HepG2 (cell line): ENCODE measurements around the gene LASP1. TPM values are rescaled to one million over a fixed set of nuclear protein-coding genes. Genes with fewer than 3 reads are reported as not detected.

Experiments
- ETS1 ChIP-seq: sonication (generic); formaldehyde crosslinking; IDR thresholded peaks from 2 replicates; pipeline ENCODE4 v1.4.0; 2020; ENCODE audit warnings: missing genetic modification reagents
- FOSL2 ChIP-seq: sonication (generic); formaldehyde crosslinking; IDR thresholded peaks from 2 replicates; pipeline ENCODE4 v1.4.0; 2020; ENCODE audit warnings: missing genetic modification reagents
- FOXO4 ChIP-seq: sonication (generic); formaldehyde crosslinking; conservative IDR thresholded peaks from 2 replicates; pipeline ENCODE4 v1.8.1; 2023; ENCODE audit warnings: missing genetic modification reagents
- HDAC2 ChIP-seq: sonication (generic); formaldehyde crosslinking; IDR thresholded peaks from 2 replicates; pipeline ENCODE4 v1.4.0; 2020; ENCODE audit warnings: missing genetic modification reagents
- HINFP ChIP-seq: sonication (generic); formaldehyde crosslinking; IDR thresholded peaks from 2 replicates; pipeline ENCODE4 v1.4.0; 2020; ENCODE audit warnings: low read depth, mild to moderate bottlenecking, missing genetic modification reagents
- MEIS1 ChIP-seq: sonication (generic); formaldehyde crosslinking; IDR thresholded peaks from 2 replicates; pipeline ENCODE4 v1.9.0; 2021; ENCODE audit warnings: mild to moderate bottlenecking, missing genetic modification reagents, moderate library complexity, borderline replicate concordance
- POLR2A ChIP-seq, 2 experiments: IDR thresholded peaks; 2 replicates each; pipeline ENCODE4 v1.6.1; 2011; ENCODE audit warnings: low read depth in 2 of 2, low read length in 2 of 2, mild to moderate bottlenecking in 1 of 2, moderate library complexity in 1 of 2; ENCODE audit not compliant: insufficient read depth in 1 of 2
- PRDM15 ChIP-seq: sonication (generic); formaldehyde crosslinking; IDR thresholded peaks from 2 replicates; pipeline ENCODE4 v1.4.0; 2020; ENCODE audit warnings: missing genetic modification reagents
- RCOR2 ChIP-seq: IDR thresholded peaks from 2 replicates; pipeline ENCODE4 v1.6.1; 2016; ENCODE audit warnings: missing biosample characterization, missing genetic modification reagents
- REL ChIP-seq: sonication (generic); formaldehyde crosslinking; conservative IDR thresholded peaks from 2 replicates; pipeline ENCODE4 v1.8.0; 2022; ENCODE audit warnings: mild to moderate bottlenecking, missing genetic modification reagents, moderate library complexity
- SMARCE1 ChIP-seq: fragments of 450-650 bp; IDR thresholded peaks from 2 replicates; pipeline ENCODE4 v1.6.1; 2017; ENCODE audit warnings: borderline replicate concordance
- SYNCRIP ChIP-seq: fragments of 200-400 bp; formaldehyde crosslinking; IDR thresholded peaks from 2 replicates; pipeline ENCODE4 v1.6.1; 2018; ENCODE audit warnings: mild to moderate bottlenecking, low read depth, low read length; ENCODE audit not compliant: insufficient read depth
- TRIM22 ChIP-seq: fragments of 450-650 bp; IDR thresholded peaks from 2 replicates; pipeline ENCODE4 v1.6.1; 2017
- U2AF1 ChIP-seq: fragments of 200-400 bp; formaldehyde crosslinking; optimal IDR thresholded peaks from 2 replicates; pipeline ENCODE3; 2017; ENCODE audit warnings: mild to moderate bottlenecking, low read depth, low read length
- ZEB1 ChIP-seq: IDR thresholded peaks from 2 replicates; pipeline ENCODE4 v1.6.1; 2012; ENCODE audit warnings: mild to moderate bottlenecking, low read depth, inconsistent platforms; ENCODE audit not compliant: insufficient replicate concordance
- ZNF329 ChIP-seq: sonication (generic); formaldehyde crosslinking; IDR thresholded peaks from 2 replicates; pipeline ENCODE4 v1.9.0; 2021; ENCODE audit warnings: low read depth, mild to moderate bottlenecking, missing genetic modification reagents
- ZNF33B ChIP-seq: sonication (generic); formaldehyde crosslinking; IDR thresholded peaks from 2 replicates; pipeline ENCODE4 v1.5.1; 2020; ENCODE audit warnings: mild to moderate bottlenecking, missing genetic modification reagents
- ZNF414 ChIP-seq: sonication (generic); formaldehyde crosslinking; IDR thresholded peaks from 2 replicates; pipeline ENCODE4 v1.5.0; 2020; ENCODE audit warnings: missing genetic modification reagents
- ZNF546 ChIP-seq: sonication (generic); formaldehyde crosslinking; conservative IDR thresholded peaks from 2 replicates; pipeline ENCODE4 v1.8.1; 2023; ENCODE audit warnings: mild to moderate bottlenecking, missing genetic modification reagents
- ZNF761 ChIP-seq: sonication (generic); formaldehyde crosslinking; conservative IDR thresholded peaks from 2 replicates; pipeline ENCODE4 v1.4.0; 2020; ENCODE audit warnings: mild to moderate bottlenecking, missing genetic modification reagents
- polyA plus RNA-seq, 8 experiments: library from polyadenylated mRNA; depleted of rRNA in 3 of 8; stranded (reverse) in 7 of 8; unstranded in 1 of 8; fragments of >200 nt; fragmentation: Illumina TruSeq in 4 of 8; extraction: Trizol in 4 of 8; gene quantifications; 2 replicates each; pipeline versions ENCODE4 v1.2.1 to v1.2.3, GENCODE V29; 2011 to 2016; ENCODE audit warnings: low read depth in 4 of 8, missing spikeins in 1 of 8, mixed read lengths in 1 of 8; ENCODE audit not compliant: insufficient read depth in 1 of 8
- total RNA-seq, 5 experiments: library from RNA; depleted of rRNA; stranded (reverse); fragments of >200 nt; fragmentation: Illumina TruSeq; extraction: Trizol; gene quantifications; 2 replicates each; pipeline ENCODE4 v1.2.3, GENCODE V29; 2016; ENCODE audit warnings: low read depth in 1 of 5

LASP1 gene
- total and polyA plus RNA-seq, 2 of the 13 experiments (the other 11 are each of a cell fraction or from before 2014, with no cell fraction given), result 70.1 to 97.0 TPM

GRCh38 chr17:38871247-38872015 lies 1.6 kb downstream of the LASP1 start (continued):
- TF ChIP-seq ZNF761 (CRISPR knock-in tag) (no peak), HINFP (peak; percentile 40; the same call in 1 of the 2 replicates), SYNCRIP (no peak), ZNF546 (no peak), MEIS1 (peak; percentile 87), POLR2A (IDR thresholded peaks at IDR 0.05; ENCODE audit: insufficient read depth in 1 of 2, low read depth in 2 of 2, low read length in 2 of 2) (peak; percentile 59 to 65), PRDM15 (CRISPR knock-in tag) (peak; percentile 59; the same call in 1 of the 2 replicates), REL (CRISPR knock-in tag) (no peak), ETS1 (no peak; the same call in 1 of the 2 replicates), ZNF329 (CRISPR knock-in tag) (no peak), TRIM22 (no peak), U2AF1 (no peak), FOSL2 (CRISPR knock-in tag) (peak; percentile 100), RCOR2 (CRISPR knock-in tag) (peak; percentile 34; the same call in 1 of the 2 replicates), FOXO4 (CRISPR knock-in tag) (no peak), SMARCE1 (no peak), ZNF33B (CRISPR knock-in tag) (no peak), HDAC2 (peak; percentile 94), ZNF414 (CRISPR knock-in tag) (no peak), ZEB1 (no peak)
